Measurements from ENCODE around the gene NRG4.
"Not testable (repeated sequence)": the region's sequence is repeated elsewhere in the genome, so short reads cannot be mapped to it uniquely, and the experiment has no call there.

Gene NRG4

DNA sequence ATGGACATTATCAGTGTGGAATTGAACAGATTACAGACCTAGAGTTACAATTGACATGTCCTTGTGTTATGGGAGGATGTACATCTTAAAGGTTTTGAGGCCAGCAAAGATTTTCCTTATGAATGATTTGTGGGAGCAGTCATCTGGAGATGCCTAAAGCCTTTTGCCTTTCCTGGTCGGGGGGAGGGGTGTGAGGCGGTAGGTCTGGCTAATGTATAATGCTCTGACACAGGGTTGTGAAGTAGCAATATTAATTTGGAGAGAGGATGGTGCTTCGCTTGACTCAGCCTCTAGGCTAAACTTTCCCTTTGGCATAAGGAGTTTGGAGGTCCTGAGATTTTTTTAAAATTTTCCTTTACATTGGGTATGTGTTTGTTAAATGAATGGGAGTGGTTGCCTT, 85.3 kb downstream of the NRG4 start:
- DNase-seq (ENCODE audit: low read depth): no peak

GRCh38 chr15:75925440-75925839, 86.8 kb downstream of the NRG4 start:
- no peak for DNase-seq (ENCODE audit: low read depth)

- DNase-seq (ENCODE audit: low read depth): no peak
Observed at GRCh38 chr15:75924576-75924975, 87.6 kb downstream of the NRG4 start.

GRCh38 chr15:75923756-75924155, 88.5 kb downstream of the NRG4 start:
- DNase-seq (ENCODE audit: low read depth): no peak

DNA sequence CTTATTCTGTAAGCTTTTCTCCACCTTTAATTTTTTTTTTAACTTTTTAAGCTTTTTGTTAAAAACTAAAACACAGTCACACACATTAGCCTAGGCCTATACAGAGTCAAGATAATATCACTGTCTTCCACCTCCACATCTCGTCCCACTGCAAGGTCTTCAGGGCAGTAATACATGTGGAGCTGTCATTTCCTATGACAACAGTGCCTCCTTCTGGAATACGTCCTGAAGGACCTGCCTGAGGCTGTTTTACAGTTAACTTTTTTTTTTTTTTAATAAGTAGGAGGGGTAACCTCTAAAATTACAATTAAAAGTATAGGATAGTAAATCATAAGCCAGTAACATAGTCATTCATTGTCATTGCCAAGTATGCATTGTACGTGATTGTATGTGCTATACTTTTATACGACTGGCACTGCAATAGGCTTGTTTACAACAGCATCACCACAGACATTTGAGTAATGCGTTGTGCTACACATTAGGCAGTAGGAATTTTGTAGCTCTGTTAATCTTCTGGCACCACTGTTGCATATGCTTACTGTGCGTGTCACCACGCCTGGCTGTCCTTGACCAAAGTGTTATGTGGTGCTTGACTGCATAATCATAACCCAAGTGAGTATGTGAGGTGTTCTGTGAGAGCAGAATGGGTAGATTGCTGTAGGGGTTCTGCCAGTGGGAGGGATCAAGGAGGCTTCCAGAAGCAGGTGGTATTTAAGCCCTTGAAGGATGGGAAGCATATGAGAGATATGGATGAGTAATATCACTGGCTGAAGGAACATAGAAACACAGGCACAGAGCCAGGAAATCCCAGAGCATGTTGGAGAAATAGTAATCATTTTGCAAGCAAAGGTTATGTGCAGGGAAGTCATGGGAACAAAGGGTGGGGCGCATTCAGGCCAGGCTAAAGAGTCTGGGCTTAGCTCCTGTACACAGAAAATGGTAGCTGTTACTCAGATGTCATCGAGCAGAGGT, 90.2 kb downstream of the NRG4 start:
- peak; percentile 58 for DNase-seq (ENCODE audit: low read depth)

GRCh38 chr15:75920079-75920478, 92.1 kb downstream of the NRG4 start:
- DNase-seq (ENCODE audit: low read depth): no peak

DNA sequence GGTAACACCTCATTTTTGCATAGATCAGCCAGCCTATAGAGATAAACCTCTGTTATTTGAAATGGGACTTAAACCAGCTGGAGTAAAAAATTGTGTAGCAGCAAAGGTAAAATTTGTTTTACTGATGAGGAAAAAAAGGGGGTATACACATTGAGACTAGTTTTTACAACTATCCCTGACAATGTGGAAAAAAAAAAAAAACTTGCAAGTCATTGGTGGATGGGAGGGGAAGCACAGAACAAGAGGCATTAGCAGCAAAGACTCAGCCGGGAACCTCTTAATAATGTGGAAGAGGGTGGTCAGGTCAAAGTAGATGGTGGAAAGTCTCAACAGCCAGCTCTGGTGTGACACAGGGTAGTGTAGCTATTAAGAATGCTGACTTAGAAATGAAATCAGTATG, 94.1 kb downstream of the NRG4 start:
- DNase-seq (ENCODE audit: low read depth): no peak

GRCh38 chr15:75916978-75917377, 95.2 kb downstream of the NRG4 start:
- DNase-seq (ENCODE audit: low read depth): no peak

DNA sequence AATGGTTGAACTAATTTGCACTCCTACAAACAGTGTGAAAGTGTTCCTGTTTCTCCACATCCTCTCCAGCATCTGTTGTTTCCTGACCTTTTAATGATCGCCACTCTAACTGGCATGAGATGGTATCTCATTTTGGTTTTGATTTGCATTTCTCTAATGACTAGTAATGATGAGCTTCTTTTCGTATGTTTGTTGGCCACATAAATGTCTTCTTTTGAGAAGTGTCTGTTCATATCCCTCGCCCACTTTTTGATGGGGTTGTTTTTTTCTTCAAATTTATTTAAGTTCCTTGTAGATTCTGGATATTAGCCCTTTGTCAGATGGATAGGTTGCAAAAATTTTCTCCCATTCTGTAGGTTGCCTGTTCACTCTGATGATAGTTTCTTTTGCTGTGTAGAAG, 101.9 kb downstream of the NRG4 start:
- DNase-seq (ENCODE audit: low read depth): not testable (repeated sequence)

- no peak for DNase-seq (ENCODE audit: low read depth)
Observed at GRCh38 chr15:75905231-75905630, 107.0 kb downstream of the NRG4 start.

DNA sequence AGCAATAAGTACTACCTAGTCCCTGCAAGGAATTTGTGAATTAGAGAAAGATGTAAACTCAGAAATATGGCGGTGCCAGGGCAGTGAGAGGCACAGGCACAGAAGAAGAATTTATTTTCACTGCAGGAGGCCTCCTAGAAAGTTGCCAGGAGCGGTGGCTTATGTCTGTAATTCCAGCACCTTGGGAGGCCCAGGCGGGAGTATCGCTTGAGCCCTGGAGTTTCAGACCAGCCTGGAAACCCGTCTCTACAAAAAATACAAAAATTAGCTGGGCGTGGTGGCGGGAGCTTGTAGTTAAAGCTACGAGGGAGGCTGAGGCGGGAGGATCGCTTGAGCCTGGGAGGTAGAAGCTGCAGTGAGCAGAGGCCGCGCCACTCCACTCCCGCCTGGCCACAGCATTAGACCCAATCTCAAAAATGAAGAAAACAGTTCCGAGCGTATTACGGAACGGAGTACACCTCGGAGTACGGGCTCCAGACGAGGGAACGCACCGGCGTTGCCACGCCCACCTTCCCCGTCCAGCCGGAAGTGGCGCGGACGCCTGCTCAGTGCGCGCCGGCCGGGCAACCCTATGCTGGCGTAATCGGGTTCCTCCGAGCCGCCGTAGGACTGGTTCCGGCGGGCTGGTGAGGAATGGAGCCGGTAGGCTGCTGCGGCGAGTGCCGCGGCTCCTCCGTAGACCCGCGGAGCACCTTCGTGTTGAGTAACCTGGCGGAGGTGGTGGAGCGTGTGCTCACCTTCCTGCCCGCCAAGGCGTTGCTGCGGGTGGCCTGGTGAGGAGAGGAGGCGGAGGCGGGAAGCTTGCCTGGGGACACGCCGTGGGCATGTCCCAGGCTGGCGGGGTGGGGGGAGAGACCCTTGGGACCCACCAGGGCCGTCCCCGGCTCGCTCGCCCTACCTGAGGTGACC, 108.6 kb downstream of the NRG4 start, which contains the start of gene FBXO22:
TSS of gene FBXO22 (plus strand) at position 548 of the 909 bp plus-strand sequence. CDS start at position 634, 86 bp downstream.
- peak; percentile 76 for DNase-seq (ENCODE audit: low read depth)

DNA sequence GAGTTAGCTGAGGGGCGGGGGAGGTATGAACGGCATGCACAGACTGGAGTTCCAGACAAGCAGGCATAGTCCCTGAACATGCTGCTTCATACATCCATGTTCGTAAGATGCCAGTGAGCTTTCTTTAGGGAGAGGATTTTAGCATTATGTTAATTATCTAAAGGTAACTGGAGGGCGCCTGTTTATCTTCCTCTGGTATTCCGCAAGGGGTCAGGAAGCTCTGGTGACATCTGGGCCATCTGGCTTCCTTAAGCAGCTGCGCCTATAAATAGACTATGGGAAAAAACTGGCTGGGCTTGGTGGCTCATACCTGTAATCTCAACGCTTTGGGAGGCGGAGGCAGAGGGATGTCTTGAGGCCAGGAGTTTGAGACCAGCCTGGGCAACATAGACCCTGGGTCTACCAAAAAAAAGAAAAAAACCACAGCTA, 110.1 kb downstream of the NRG4 start:
- no peak for DNase-seq (ENCODE audit: low read depth)

DNA sequence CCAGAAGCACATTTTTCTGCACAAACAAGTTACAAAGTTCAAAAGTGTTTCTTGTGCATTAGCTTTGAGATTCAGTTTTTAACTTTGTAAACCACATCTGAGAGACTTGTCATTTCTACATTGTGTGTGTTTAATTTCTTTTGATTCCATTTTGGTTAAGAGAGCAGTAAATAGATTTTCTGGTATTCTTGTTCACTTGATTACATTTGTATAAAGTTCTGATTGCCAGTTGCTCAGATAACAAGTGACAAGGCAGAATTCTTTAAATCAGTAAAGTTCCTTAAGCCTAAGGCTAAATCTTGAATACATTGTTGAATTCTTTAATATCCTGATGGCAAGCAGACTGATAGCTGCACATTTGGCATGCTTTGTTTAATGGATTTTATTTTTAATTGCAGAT, 111.6 kb downstream of the NRG4 start:
- DNase-seq (ENCODE audit: low read depth): no peak

DNA sequence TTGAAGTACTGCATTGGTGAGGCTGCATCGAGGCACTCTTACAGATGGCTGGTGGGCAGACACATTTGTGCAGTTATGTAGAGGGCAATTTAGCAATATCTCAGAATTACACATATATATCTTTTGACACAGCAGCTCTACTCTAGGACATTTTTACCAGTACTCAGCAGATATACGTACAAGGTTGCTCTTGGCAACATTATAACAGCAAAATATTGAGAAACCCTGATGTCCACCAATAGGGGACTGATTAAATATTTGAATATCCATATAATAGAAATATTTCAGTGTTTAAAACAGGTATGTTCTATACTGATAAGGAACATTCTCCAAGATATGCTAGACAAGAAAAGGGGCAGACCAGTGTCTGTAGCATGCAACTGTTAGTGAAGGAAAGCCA, 116.5 kb downstream of the NRG4 start:
- DNase-seq (ENCODE audit: low read depth): no peak

GRCh38 chr15:75891895-75892294, 120.3 kb downstream of the NRG4 start:
- DNase-seq (ENCODE audit: low read depth): peak; percentile 58
